ENCODE results near the gene RBM14.
"Not testable (repeated sequence)": the region's sequence is repeated elsewhere in the genome, so short reads cannot be mapped to it uniquely, and the experiment has no call there.

Gene RBM14

DNA sequence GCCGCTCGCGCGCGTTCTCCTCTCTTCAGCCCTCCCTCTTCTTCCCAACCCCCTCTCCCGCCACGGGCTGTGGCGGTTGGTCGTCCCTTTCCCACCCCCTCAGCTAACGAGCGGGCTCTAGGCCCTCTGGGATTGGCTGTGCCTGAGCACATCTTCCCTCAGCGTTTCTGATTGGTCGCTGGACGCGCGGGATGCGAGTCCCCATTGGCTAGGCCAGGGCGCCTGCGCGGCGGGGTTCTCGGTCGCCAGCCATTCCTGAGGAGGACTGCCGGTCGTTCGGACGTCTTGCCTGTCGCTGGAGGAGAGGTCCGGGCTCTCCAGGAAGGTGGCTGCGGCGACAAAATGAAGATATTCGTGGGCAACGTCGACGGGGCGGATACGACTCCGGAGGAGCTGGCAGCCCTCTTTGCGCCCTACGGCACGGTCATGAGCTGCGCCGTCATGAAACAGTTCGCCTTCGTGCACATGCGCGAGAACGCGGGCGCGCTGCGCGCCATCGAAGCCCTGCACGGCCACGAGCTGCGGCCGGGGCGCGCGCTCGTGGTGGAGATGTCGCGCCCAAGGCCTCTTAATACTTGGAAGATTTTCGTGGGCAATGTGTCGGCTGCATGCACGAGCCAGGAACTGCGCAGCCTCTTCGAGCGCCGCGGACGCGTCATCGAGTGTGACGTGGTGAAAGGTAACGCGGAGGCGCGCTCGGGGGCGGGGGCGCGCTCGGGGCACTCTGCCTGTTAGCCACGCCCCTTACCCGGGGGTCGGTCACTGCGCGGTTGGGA lies at the start of gene RBM14:
Gene RBM14 (plus strand): TSS at position 252 of the 776 bp plus-strand sequence. CDS start 91 bp downstream, at position 343.
- DNase-seq (ENCODE audit: extremely low read depth in 1 of 2, low read depth in 1 of 2) = peak; percentile 95 to 99

GRCh38 chr11:66567787-66568123 lies 48.7 kb upstream of the RBM14 start:
- no peak for DNase-seq (ENCODE audit: extremely low read depth in 1 of 2, low read depth in 1 of 2)

DNA sequence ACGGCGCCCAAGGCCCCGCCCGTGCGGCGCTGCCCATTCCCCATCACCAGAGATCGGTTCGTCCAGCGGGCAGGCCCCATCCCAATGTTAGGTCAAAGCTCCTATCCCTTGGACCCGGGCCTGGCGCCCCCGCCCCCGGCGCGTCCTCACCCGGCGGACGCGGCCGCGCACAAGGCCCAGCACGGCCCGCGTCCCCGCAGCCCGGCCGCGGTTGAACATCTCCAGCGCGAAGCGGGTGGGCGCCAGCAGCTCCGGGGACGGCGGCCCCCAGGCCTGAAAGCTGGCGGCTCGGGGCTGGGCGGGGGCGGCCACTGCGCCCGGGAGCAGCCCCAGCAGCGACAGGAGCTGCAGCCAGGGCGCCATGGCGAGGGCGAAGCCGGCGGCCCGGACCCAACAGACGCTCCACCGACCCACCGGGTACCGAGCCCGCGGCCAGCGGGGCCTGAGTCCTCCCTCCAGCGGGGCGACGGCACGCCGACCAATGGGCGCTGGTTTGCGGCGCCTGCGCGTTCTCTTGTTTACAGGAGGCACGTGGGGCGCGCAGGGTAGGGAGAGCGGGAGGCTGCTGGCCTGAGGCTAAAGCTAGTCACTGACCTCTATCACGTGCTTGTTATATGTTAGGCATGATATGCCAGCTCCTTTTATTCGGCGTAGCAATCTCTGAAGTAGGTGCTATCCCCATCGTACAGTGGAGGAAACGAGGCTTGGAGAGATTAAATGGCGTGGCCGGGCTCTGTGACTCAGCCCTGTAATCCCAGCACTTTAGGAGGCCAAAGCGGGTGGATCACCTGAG lies 48.1 kb upstream of the RBM14 start, which contains the start of gene CTSF:
Gene CTSF (minus strand): TSS at position 483 of the 793 bp plus-strand sequence. CDS start 120 bp downstream, at position 363.
- peak in 1 of 2 donors; percentile 63 for DNase-seq (ENCODE audit: extremely low read depth in 1 of 2, low read depth in 1 of 2)

DNA sequence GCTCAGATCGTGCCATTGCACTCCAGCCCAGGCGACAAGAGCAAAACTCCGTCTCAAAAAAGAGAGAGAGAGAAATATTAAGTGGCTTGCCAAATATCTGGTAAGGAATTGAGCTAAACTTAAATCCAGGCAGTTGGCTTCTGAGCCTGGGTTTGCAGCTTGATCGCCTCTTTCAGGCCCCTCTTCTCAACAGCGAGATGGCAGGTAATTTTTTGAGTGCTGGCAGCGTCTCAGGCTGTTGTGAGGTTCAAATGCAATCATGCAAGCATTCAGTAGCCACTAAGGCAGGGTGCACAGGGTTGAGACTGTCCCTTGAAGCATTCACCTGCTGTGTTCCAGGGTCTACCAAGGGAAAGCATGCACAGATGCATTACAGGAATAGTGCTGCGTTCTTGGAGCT lies 47.4 kb upstream of the RBM14 start:
- DNase-seq (ENCODE audit: extremely low read depth in 1 of 2, low read depth in 1 of 2) = no peak

DNA sequence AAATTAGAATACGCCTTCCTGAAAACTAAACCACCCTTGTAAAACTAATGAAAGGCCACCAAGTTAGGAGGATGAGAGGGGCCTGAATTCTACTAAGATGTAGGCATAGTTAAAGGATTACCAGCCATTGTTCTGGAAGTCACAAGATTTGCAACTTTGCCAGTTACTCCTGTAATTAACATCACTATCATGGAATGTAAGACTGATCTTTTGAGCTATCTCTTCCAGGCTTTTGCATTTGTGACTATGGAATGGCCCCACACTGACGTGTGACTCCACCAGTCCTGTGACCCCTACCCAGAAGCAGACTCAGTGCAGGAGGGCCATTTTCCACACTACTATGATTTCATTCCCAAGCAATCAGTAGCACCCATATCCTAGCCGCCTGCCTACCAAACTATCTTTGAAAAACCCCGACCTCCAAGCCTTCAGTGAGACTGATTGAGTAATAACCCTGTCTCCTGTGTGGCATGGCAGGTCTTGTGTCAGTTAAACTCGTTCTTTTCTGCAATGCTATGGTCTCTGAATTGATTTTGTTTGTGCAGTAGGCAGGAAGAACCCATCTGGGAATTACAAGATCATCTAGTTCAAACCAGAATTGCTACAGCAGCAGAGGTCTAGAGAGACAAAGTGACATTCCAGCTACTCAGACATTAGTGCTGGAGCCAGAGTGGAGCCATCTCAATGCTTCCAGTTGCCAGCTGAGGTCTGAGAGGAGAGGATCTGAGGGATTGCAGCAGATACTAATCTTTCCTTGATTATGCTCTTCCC lies 46.2 kb upstream of the RBM14 start:
- DNase-seq (ENCODE audit: extremely low read depth in 1 of 2, low read depth in 1 of 2) = no peak

GRCh38 chr11:66570850-66571180 lies 45.6 kb upstream of the RBM14 start:
- DNase-seq (ENCODE audit: extremely low read depth in 1 of 2, low read depth in 1 of 2) = no peak

DNA sequence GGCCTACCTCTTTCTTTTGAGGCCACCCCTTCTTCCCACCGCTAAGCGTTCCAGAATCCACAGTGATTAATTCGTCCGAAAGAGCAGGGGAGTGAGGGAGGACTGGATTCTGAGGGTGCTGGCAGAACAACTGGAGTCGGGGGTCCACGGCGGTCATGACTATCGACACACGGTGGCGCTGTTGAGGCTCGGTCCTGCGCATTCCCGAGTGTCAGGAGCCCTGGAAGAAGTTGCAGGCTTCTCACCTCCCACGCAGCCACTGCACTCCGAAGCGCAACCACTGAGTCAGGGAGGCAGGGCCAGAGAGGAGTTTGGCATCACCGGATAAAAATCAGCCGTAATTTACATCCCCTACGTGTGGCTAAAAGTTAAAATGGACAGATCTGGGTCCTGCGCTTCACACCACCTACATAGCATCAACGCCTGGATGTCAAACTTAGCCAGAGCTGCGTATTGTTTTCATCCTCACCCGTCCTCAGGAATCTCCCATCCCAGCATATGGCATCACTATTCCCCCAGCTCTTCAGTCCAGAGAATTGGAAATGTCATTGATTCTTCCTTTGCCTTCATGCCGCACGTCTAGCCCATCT lies 37.3 kb upstream of the RBM14 start:
- DNase-seq (ENCODE audit: extremely low read depth in 1 of 2, low read depth in 1 of 2) = peak; percentile 59 to 80

- DNase-seq (ENCODE audit: extremely low read depth in 1 of 2, low read depth in 1 of 2) = no peak
These were observed 35.6 kb upstream of the RBM14 start for GRCh38 chr11:66580803-66581202.

- no peak for DNase-seq (ENCODE audit: extremely low read depth in 1 of 2, low read depth in 1 of 2)
These were observed 35.2 kb upstream of the RBM14 start for GRCh38 chr11:66581261-66581660.

DNA sequence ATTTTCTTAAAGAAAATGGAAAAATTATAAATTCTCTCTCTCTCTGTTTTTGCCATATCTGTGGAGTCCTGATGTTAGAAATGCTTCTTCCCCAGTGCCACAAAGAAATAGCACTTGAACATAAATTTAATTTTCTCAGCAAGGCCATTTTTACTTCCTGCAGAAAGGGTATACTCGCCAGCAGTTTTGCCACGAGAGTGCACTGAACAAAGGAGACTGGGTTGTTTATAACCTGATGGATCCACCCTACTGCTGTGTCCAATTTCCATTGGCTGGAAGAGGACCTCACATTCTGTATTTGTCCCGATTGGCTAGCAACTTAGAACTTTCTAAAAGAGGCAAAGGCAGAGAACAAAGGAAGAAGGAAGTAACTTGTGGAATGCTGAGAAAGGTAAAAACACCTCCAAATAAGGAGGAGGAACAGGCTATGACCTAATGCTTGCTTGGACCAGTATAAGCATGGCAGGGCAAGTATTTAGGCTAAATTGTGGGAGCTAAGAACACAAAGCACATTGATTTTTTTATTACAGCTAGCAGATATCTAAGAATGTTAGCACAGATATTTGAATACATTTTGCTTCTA lies 33.8 kb upstream of the RBM14 start:
- not testable (repeated sequence) for DNase-seq (ENCODE audit: extremely low read depth in 1 of 2, low read depth in 1 of 2)

GRCh38 chr11:66585447-66585846 lies 31.0 kb upstream of the RBM14 start:
- not testable (repeated sequence) for DNase-seq (ENCODE audit: extremely low read depth in 1 of 2, low read depth in 1 of 2)

GRCh38 chr11:66586136-66586535 lies 30.3 kb upstream of the RBM14 start:
- no peak for DNase-seq (ENCODE audit: extremely low read depth in 1 of 2, low read depth in 1 of 2)

- DNase-seq (ENCODE audit: extremely low read depth in 1 of 2, low read depth in 1 of 2) = not testable (repeated sequence)
These were observed 27.1 kb upstream of the RBM14 start for GRCh38 chr11:66589315-66589714.

GRCh38 chr11:66589996-66590675 lies 26.3 kb upstream of the RBM14 start:
- no peak for DNase-seq (ENCODE audit: extremely low read depth in 1 of 2, low read depth in 1 of 2)

GRCh38 chr11:66591175-66591574 lies 25.3 kb upstream of the RBM14 start:
- no peak for DNase-seq (ENCODE audit: extremely low read depth in 1 of 2, low read depth in 1 of 2)

DNA sequence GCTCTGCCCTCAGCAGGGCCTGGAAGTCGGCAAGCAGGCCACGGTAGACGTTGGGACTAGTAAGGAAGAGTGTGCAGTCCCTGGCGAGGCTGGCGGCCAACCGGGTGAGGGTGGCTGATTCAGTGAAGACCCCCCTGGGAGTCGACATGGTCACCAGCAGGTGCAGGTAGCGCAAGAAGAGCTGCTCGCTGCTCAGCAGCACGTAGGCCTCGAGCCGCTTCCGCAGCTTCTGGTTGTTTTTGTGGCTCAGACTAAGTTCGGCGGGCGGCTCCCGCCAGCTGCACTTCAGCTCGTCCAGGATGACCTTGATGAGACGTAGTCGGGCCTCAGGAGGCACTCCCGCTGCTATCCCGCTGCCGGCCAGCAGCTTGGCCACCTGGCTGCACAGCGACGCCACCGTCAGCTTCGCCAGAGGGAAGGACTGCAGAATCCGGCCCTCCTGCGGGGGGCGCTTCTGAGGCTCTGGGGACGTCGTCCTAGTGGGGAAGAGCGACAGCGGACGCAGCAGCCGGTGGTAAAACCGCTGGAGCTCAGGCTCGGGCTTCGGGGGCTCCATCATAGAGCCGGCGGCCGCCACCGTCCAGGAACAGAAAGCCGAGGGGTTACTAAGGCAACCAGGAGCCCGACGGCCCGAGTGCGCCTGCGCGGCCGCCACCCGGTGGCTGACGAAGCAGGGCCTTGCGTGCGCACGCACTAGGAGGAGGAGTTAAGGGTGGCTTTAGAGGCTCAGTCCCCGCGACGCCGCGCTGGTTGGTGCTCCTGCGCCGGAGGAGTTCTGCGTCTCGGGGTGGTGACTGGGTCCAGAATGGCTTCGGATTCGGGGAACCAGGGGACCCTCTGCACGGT lies 23.8 kb upstream of the RBM14 start, which contains the start of the genes CCDC87 and CCS:
Gene CCDC87 (minus strand): TSS at position 607 of the 846 bp plus-strand sequence. CDS start 48 bp downstream, at position 559.
Gene CCS (plus strand): TSS at position 729 of the 846 bp plus-strand sequence. CDS start 77 bp downstream, at position 806.
- DNase-seq (ENCODE audit: extremely low read depth in 1 of 2, low read depth in 1 of 2) = peak; percentile 98

GRCh38 chr11:66593303-66593635 lies 23.2 kb upstream of the RBM14 start:
- DNase-seq (ENCODE audit: extremely low read depth in 1 of 2, low read depth in 1 of 2) = no peak

GRCh38 chr11:66593650-66594049 lies 22.8 kb upstream of the RBM14 start:
- DNase-seq (ENCODE audit: extremely low read depth in 1 of 2, low read depth in 1 of 2) = no peak

Measured in stimulated activated CD8-positive, alpha-beta memory T cell treated with anti-CD3 and anti-CD28 coated beads, Interleukin-7, amount 100 ng/mL, for 48 hours (primary cell).